COLO668 (cell line): Measurements from ENCODE around the gene RBBP7.
"Not testable (repeated sequence)": the region's sequence is repeated elsewhere in the genome, so short reads cannot be mapped to it uniquely, and the experiment has no call there.

Experiments used
- DNase-seq: peaks from one replicate; lab custom pipeline; 2025; ENCODE audit not compliant: unreplicated experiment; lab: John Stamatoyannopoulos, UW

RBBP7 gene

GRCh38 chrX:16867947-16868346 lies 2.2 kb downstream of the RBBP7 start:
- DNase-seq = no peak

- no peak for DNase-seq
Observed at GRCh38 chrX:16862829-16863228, 7.3 kb downstream of the RBBP7 start.

- DNase-seq = no peak
Observed at GRCh38 chrX:16856744-16857143, 13.4 kb downstream of the RBBP7 start.

GRCh38 chrX:16856076-16856404 lies 14.1 kb downstream of the RBBP7 start:
- not testable (repeated sequence) for DNase-seq

GRCh38 chrX:16855363-16856075 lies 14.6 kb downstream of the RBBP7 start:
- DNase-seq = no peak

DNA sequence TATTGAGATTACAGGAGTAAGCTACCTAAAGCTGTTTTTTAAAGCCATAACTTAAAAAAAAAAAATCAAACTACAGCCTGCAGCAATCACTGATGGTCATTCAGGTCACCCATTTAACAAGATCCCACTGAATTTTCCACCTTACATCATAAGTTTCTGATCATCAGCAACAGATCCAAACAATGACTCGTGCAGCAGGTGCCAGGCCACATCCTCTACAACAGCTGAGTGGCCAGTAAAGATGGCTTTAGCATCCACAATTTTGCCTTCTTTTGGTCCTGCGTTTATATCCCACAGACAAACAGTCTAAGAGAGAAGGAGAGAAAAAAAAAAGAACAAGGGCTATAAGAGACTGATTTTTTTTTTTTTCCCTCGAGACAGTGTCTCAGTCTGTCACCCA lies 16.6 kb downstream of the RBBP7 start:
- no peak for DNase-seq

DNA sequence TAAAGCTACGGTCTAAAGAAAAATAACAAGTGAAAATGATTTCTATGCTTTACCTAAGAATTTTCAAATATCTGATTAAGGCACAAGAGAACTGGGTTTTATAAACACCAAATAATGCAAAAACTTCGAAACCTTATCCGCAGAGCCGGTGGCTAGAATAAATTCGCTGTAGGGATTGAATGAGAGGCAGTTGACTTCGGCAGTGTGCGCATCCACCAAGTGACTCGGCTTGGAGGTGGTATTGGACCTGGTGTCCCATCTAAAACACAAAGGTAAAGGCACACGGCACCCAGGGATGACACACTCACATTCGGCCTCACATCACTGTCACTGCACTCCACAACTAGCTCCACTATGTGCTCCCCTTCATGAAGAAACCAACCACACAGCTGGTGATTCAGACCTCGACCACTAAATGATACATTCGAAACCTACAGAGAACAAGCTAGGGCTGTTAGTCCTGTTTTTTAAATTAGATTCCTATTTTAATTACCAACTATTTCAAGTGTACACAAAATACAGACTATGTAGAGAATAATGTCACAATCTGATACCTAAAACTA lies 17.5 kb downstream of the RBBP7 start:
- DNase-seq = no peak

- no peak for DNase-seq
Observed at GRCh38 chrX:16851827-16852226, 18.3 kb downstream of the RBBP7 start.

DNA sequence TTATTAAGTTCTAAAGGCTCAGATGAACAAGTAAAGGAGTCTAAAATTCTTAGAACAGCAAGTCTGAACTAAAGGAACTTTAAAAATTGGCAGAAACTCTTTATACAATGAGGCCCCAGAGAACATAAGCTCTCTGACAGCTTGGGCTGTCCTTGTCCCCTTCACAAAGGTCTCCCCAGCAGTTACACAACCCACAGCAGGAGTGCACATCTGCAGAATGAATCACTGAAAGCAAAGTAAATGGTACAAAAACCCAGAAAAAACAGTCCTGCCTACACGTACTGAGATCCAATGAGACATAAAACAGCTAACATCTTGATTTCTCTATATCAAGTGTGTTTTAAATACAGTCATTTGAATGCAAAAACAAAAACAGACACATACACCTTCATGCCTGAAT lies 18.7 kb downstream of the RBBP7 start:
- DNase-seq = no peak

DNA sequence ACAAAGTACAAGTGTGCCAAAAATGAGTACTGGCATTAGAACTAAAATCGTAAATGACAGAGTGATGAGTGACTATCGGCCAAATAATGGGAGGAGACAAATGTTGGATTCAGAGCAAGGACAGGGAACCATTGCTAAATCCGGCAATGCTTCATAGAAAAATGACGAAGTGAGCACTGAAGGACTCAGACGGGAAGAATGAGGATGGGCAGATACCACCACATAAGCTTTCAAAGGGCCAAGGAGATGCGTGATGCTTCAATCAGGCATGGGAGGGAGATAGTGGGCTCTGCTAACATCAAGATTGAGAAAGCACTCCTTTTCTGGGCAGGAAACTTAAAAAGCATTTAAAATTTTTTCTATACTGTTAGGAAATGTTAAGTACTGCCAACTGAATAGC lies 21.6 kb downstream of the RBBP7 start:
- no peak for DNase-seq

DNA sequence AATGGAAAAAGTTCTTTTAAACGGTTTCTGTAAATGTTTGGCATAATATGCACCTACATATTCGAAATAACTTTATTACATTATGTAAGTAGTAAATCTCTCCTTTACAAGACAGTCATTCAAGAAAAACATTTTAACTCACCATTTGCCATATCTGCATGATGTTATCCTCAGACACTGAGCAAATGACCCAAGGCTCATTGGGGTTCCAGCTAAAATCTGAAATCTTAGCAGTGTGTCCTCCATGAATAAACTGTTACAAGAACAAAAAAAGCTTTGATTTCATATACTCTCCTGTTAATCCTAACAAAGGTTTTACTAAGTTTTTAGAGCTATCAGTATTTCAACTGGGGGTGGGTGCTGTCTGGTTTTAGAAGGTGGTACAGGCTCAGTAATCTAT lies 24.5 kb downstream of the RBBP7 start:
- no peak for DNase-seq

DNA sequence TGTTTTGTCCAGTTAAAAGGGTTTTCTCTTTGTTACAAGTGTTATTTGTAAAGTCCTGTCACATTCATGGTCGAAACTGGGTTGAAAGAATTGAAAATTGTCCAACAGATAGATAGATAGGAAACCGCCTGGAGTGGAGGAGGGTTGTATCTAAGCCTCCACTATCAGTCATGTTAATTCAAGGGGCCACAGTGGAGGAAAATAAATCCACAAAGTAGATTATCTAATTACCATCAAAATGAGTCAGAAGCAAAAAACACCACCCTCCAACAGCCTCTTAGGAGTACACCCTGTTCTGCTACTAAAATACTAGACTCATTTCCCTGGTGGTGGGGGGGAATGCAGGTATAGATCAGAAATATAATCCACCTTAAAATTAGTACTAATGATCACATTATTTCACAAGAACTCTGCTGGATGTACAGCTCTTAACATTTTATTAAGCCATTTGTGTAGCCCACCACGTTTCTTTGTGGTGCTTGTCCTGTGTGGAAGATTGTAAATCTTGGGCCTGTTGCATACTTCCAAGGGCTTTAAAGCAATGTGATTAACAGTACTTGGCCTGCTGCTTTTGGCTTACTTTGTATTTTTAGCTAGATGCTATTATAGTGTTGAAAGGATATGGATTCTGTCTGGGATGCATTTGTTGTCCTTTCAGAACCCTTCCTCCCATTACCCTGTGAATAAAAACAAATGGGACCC lies 26.8 kb downstream of the RBBP7 start:
- DNase-seq = no peak

DNA sequence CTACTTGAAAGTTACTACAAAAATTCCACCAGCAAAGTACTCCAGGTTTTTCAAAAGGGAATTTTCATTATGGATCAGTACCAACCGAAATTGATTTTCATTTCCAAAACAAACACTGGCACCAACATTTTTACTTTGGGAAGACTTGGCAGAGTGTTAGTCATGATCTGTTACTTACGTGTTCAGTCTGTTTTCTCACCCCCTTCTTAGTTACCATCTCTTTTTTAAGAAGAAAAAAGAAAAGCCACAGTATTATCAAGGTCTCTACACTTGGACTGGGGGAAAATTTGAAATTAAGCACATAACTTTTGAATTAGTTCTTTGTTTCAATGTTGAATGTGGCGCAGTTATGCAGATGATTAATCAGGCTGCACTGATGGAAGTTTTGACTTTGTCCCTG lies 27.5 kb downstream of the RBBP7 start:
- no peak for DNase-seq

DNA sequence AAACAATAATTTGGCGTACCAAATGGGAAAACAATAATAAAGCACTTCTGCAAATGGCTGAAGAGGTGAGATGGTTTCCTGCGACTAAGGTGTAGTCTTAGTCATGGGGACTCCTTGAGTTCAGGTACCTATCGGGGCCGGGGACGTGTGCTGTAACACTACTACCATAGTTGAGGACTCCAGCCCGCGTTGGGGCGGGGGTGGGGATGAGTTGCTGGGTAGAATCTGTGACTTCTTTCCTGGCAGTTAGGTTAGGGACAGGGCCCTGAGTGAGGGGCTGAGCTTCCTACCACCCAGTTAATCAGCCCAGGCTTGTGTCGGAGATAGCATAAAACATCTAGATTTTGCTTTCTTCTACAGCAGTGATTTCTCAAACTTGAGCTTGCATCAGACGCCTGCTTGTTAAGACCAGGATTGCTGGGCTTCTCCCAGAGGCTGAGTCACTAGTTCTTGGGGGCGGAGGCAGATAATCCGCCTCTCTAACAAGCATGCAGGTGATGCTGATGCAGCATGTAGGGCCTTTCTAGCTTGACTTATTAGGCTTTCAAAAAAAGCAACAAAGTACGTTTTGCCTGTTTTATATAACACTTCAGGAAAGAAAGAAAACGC lies 30.2 kb downstream of the RBBP7 start:
- DNase-seq = no peak

DNA sequence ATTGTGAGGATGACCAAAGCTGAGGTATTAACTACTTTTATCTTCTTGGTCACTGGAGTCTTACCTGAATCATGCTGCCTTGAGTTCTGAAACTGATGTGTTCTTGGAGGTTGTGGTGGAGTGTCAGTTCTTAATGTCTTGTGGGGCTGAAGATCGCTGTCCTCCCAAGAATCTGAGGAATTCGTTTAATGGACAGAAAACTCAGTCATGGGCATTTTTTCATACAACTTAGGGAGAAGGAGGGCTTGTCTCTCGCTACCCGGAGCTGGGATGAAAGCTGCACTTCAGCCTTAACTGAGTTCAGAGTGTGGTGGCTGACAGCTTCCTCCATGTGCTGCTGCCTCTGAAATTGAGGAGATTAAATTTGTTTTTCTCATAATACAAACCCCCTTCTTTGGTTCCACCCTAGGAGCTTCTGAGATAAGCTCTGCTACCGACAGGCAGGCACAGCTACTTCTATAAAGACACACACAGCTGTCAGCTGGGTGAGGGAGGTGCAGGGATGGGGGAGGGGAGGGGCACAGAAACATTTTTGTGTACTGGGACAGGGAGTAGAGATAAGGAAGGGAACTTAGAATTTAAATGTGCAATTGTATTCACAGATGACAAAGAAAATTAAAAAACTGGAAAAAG lies 30.8 kb downstream of the RBBP7 start:
- DNase-seq = no peak

DNA sequence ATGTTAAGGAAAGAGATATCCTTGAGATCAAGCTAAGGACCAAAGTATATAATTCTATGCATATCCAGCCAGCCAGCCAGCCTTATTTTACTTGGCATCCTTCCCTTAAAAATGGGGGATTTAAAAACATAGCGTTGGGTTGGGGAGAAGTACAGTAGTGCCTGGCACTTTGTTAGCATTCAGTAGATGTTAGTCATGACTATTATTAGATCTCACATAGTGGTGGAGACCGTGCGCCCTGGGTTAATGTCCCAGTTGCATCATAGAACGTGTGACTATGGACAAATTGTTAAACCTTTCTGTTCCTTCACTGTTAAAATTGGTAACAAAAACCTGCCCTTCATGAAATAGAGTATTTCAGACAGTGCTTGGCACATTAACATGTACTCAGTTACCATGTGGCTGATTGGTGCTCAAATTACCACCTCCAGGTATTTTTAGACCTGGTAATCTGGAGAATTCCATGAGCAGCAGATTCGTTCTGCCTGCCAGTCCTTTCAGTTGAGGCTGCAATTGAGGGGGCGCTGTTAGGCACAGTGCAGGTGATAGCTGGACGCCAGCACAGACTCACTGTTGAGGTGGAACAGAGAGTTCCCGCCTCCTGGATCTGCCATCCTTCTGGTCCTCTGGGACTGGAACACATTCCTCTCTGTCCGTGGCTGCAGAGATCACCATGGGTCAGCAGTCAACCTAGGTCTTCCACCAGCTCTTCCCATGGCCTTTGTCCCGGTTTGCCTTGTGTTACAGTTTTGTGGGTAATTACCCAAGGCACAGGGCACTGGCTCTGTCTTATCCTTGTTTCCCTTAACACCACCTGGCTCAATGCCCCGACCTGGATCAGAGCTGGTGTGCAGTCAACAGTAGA lies 31.7 kb downstream of the RBBP7 start:
- no peak for DNase-seq

GRCh38 chrX:16836371-16836770 lies 33.8 kb downstream of the RBBP7 start:
- peak; percentile 12 for DNase-seq

- no peak for DNase-seq
Observed at GRCh38 chrX:16834806-16835205, 35.4 kb downstream of the RBBP7 start.

GRCh38 chrX:16832301-16832700 lies 37.9 kb downstream of the RBBP7 start:
- no peak for DNase-seq

DNA sequence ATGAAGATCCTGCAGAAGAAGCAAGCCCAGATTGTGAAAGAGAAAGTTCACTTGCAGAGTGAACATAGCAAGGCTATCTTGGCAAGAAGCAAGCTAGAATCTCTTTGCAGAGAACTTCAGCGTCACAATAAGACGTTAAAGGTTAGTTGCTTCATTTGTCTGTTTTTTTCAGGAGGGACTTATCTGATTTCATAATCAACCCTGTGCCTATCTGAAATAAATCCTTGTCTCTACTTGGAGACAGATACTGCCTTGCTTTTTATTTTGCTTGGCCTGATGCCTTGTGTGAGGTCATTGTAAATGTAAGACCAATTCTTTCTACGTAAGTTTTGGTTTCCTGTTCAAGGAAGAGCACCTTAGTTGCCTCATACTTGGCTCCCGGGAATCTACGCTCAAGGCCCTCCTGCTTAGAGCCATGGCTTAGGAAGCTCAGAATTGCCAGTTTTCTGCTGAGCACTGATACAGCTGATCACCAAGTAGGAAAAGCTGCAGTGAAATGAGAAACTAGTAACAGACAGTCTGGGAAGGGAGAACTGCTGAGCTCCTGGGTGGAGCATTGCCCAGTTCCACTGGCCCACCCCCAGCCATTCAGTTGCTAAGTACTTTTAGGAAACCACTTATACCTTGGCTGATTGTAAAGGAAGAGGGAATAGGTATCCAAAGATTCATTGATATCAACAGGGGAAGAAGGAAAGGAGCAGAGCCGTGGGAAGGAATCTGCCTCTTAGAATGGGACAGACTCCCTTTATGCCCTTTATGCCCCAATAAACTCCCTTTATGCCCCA lies 41.8 kb downstream of the RBBP7 start:
- DNase-seq = no peak
